ENCODE measurements around the gene EGLN1. TPM values are rescaled to one million over a fixed set of nuclear protein-coding genes. Genes with fewer than 3 reads are reported as not detected.
"Not testable (repeated sequence)": the region's sequence is repeated elsewhere in the genome, so short reads cannot be mapped to it uniquely, and the experiment has no call there.

Gene EGLN1
- total and polyA plus RNA-seq, 10 of the 15 experiments (the other 5 are each of a cell fraction or from before 2014, with no cell fraction given) = 2.4 to 46.6 (median 8.7) TPM

GRCh38 chr1:231471027-231471426 lies 48.9 kb upstream of the EGLN1 start:
- SMC1A ChIA-PET (ENCODE audit: uncharacterized antibody, unreplicated experiment); RAD21 ChIA-PET (ENCODE audit: unreplicated experiment); H3K79me2 ChIP-seq (ENCODE audit: control insufficient read depth, insufficient read depth, low read length); in situ Hi-C loops (cut with MboI); ATAC-seq; H3K4me3 ChIP-seq; H3K4me2 ChIP-seq (ENCODE audit: control insufficient read depth, insufficient read depth); H4K20me1 ChIP-seq (ENCODE audit: control insufficient read depth, insufficient read depth); intact Hi-C loops (cut with micrococcal nuclease; ENCODE audit: unreplicated experiment); H3K27ac ChIP-seq (ENCODE audit: control insufficient read depth, insufficient read depth); H3K27me3 ChIP-seq (replicated peaks in 1 of 2; ENCODE audit: control insufficient read depth in 2 of 2, insufficient read depth in 2 of 2, low read length in 1 of 2); H3K4me1 ChIP-seq (ENCODE audit: control insufficient read depth, insufficient read depth, low read length); FAIRE-seq; H3K9ac ChIP-seq (ENCODE audit: control insufficient read depth, insufficient read depth, low read length); CTCF ChIA-PET; DNase-seq (ENCODE audit: low read depth, low spot score); H3K9me3 ChIP-seq (replicated peaks; ENCODE audit: control insufficient read depth, insufficient read depth, low read length); H2AFZ ChIP-seq (ENCODE audit: control insufficient read depth, low read depth, low read length); BruUV-seq (replicated peaks); H3K36me3 ChIP-seq (ENCODE audit: control insufficient read depth in 2 of 2, insufficient read depth in 2 of 2, low read length in 1 of 2); POLR2A ChIA-PET: not testable (repeated sequence)
- 68% methylated on average over 2 of the region's 3 CpGs for WGBS (ENCODE audit: insufficient coverage, insufficient replicate concordance, low lambda C conversion rate, missing lambda C conversion rate)

- H4K20me1 ChIP-seq (ENCODE audit: control insufficient read depth, insufficient read depth) = no peaks in the 10 kb centered on the region
- H3K4me1 ChIP-seq (ENCODE audit: control insufficient read depth, insufficient read depth, low read length) = no peaks in the 10 kb centered on the region
- H3K9ac ChIP-seq (ENCODE audit: control insufficient read depth, insufficient read depth, low read length) = no peak overlapping the region
- WGBS (ENCODE audit: insufficient coverage, insufficient replicate concordance, low lambda C conversion rate, missing lambda C conversion rate) = 22% methylated on average over 1 of the region's 1 CpG
- H2AFZ ChIP-seq (ENCODE audit: control insufficient read depth, low read depth, low read length) = no peak overlapping the region
- ChIA-PET POLR2A (no interaction called here), SMC1A (ENCODE audit: uncharacterized antibody, unreplicated experiment) (interaction anchor here (0.9 kb wide), 1 partner anchor 111 kb away, joined by 3 read pairs; no protein-coding TSS in a partner anchor), CTCF (interaction anchor here (0.6 kb wide), 1 partner anchor 125 kb away, joined by 3 read pairs; no protein-coding TSS in a partner anchor), RAD21 (ENCODE audit: unreplicated experiment) (no interaction called here)
- intact Hi-C loops (cut with micrococcal nuclease; ENCODE audit: unreplicated experiment) (no loop called here), in situ Hi-C loops (cut with MboI) (no loop called here)
- DNase-seq (ENCODE audit: low read depth, low spot score) (no peak), ATAC-seq (peak; percentile 31; the same call in 2 of the 3 replicates), FAIRE-seq (no peak)
- H3K27me3 ChIP-seq (replicated peaks in 1 of 2; ENCODE audit: control insufficient read depth in 2 of 2, insufficient read depth in 2 of 2, low read length in 1 of 2) = no peaks in the 10 kb centered on the region; a peak in 1 of 4 replicates
- H3K79me2 ChIP-seq (ENCODE audit: control insufficient read depth, insufficient read depth, low read length) = no peaks in the 10 kb centered on the region
- no TSS peak for BruUV-seq (replicated peaks)
- H3K27ac ChIP-seq (ENCODE audit: control insufficient read depth, insufficient read depth) = no peak overlapping the region
- H3K4me3 ChIP-seq = no peak overlapping the region
- H3K9me3 ChIP-seq (replicated peaks; ENCODE audit: control insufficient read depth, insufficient read depth, low read length) = no peaks in the 10 kb centered on the region; the same call in 1 of the 3 replicates
- no peak overlapping the region for H3K4me2 ChIP-seq (ENCODE audit: control insufficient read depth, insufficient read depth)
- H3K36me3 ChIP-seq (ENCODE audit: control insufficient read depth in 2 of 2, insufficient read depth in 2 of 2, low read length in 1 of 2) = no peaks in the 10 kb centered on the region
- TF ChIP-seq MTA2 (IDR thresholded peaks at IDR 0.05; ENCODE audit: low read depth) = no peak
- TF ChIP-seq POLR2AphosphoS2 (IDR thresholded peaks at IDR 0.05; ENCODE audit: low read depth, low read length) = no peak
- no peak for TF ChIP-seq E2F8 (IDR thresholded peaks at IDR 0.05; ENCODE audit: low read depth, partially characterized antibody)
- no peak for TF ChIP-seq SMAD5 (IDR thresholded peaks at IDR 0.05; ENCODE audit: low read depth)
- no peak for TF ChIP-seq KAT2A (conservative IDR thresholded peaks at IDR 0.05; ENCODE audit: control insufficient read depth, low read depth, low read length)
- peak; percentile 41; the same call in 1 of the 2 replicates for TF ChIP-seq NR2F1 (conservative IDR thresholded peaks at IDR 0.05)
- TF ChIP-seq RUNX3 (IDR thresholded peaks at IDR 0.05; ENCODE audit: low read length) = peak; percentile 34; the same call in 1 of the 2 replicates
- TF ChIP-seq ASH2L (IDR thresholded peaks at IDR 0.05; ENCODE audit: borderline replicate concordance, low read depth) = no peak
- TF ChIP-seq CHD1 (IDR thresholded peaks at IDR 0.05; ENCODE audit: low read depth, low read length) = no peak
- no peak for TF ChIP-seq CREM (IDR thresholded peaks at IDR 0.05; ENCODE audit: low read depth)
- TF ChIP-seq PBX3 (IDR thresholded peaks at IDR 0.05; ENCODE audit: insufficient replicate concordance, low read depth, low read length) = no peak
- TF ChIP-seq WRNIP1 (IDR thresholded peaks at IDR 0.05; ENCODE audit: borderline replicate concordance, low read depth, low read length) = no peak
- no peak for TF ChIP-seq STAT3 (IDR thresholded peaks at IDR 0.05; ENCODE audit: low read depth, low read length)
- no peak for TF ChIP-seq TAF1 (IDR thresholded peaks at IDR 0.05; ENCODE audit: borderline replicate concordance, low read depth, low read length)
Measured at GRCh38 chr1:231467986-231468385, 45.9 kb upstream of the EGLN1 start.

Data from GM12878 (cell line).